GM12878 (cell line): ENCODE measurements around the gene VAV2. TPM values are rescaled to one million over a fixed set of nuclear protein-coding genes. Genes with fewer than 3 reads are reported as not detected.

Experiments used
- ATAC-seq: fragments of 200-7000 bp; cut with Tn5 transposase; 3 replicates; pipeline ENCODE4 v1.9.1; 2020; ENCODE audit warnings: mild to moderate bottlenecking, moderate library complexity
- BruUV-seq: library from RNA; stranded (reverse); fragments of 400-500 nt; replicated peaks from 2 replicates; lab custom pipeline; 2021; lab: Mats Ljungman, UMichigan
- CTCF ChIA-PET: fragments of 300-600 bp; sonication (Branson Sonifier 250); formaldehyde crosslinking; extraction: SDS; loops from one replicate; lab custom pipeline; 2021; ENCODE audit warnings: inconsistent platforms; lab: Yijun Ruan, JAX
- POLR2A ChIA-PET: fragments of 350-600 bp; formaldehyde crosslinking; extraction: SDS; loops from one replicate; lab custom pipeline; 2021; ENCODE audit warnings: inconsistent platforms; lab: Charles Lee
- RAD21 ChIA-PET: fragments of 300-600 bp; sonication (Branson Sonifier 250); formaldehyde crosslinking; loops from one replicate; lab custom pipeline; 2023; ENCODE audit warnings: antibody characterized with exemption; ENCODE audit not compliant: unreplicated experiment; lab: Charles Lee
- SMC1A ChIA-PET: fragments of 300-600 bp; sonication (Branson Sonifier 250); formaldehyde crosslinking; loops from one replicate; lab custom pipeline; 2023; ENCODE audit not compliant: unreplicated experiment, uncharacterized antibody; lab: Charles Lee
- DNase-seq: peaks from one replicate; pipeline ENCODE4 v3.0.0-alpha.2; 2011; ENCODE audit warnings: low read depth, low spot score
- FAIRE-seq: peaks from 3 replicates; lab custom pipeline; 2011; peaks lifted over from hg19 to GRCh38; lab: Jason Lieb, UNC
- H2AFZ ChIP-seq: 2 replicates; pipeline ENCODE4 v1.6.0; 2011; ENCODE audit warnings: low read depth, low read length, control low read depth; ENCODE audit not compliant: control insufficient read depth
- H3K27ac ChIP-seq: 2 replicates; pipeline ENCODE4 v1.5.1; 2011; ENCODE audit warnings: control low read depth; ENCODE audit not compliant: control insufficient read depth, insufficient read depth
- H3K27me3 ChIP-seq, 2 experiments: replicated peaks in 1 of 2; 2 replicates each; pipeline versions ENCODE4 v1.6.0 to v1.6.1; 2011; ENCODE audit warnings: low read length in 1 of 2; ENCODE audit not compliant: control insufficient read depth in 2 of 2, insufficient read depth in 2 of 2
- H3K36me3 ChIP-seq, 2 experiments: 2 replicates each; pipeline ENCODE4 v1.5.1; 2011; ENCODE audit warnings: low read length in 1 of 2; ENCODE audit not compliant: control insufficient read depth in 2 of 2, insufficient read depth in 2 of 2
- H3K4me1 ChIP-seq: 2 replicates; pipeline ENCODE4 v1.6.1; 2011; ENCODE audit warnings: mild to moderate bottlenecking, low read length, moderate library complexity, mixed read lengths; ENCODE audit not compliant: control insufficient read depth, insufficient read depth
- H3K4me2 ChIP-seq: 2 replicates; pipeline ENCODE4 v1.6.0; 2011; ENCODE audit warnings: control low read depth; ENCODE audit not compliant: control insufficient read depth, insufficient read depth
- H3K4me3 ChIP-seq: fragments of 200-600 bp; sonication (generic); 2 replicates; pipeline ENCODE4 v1.5.1; 2016
- H3K79me2 ChIP-seq: 2 replicates; pipeline ENCODE4 v1.6.0; 2011; ENCODE audit warnings: low read length; ENCODE audit not compliant: control insufficient read depth, insufficient read depth
- H3K9ac ChIP-seq: 2 replicates; pipeline ENCODE4 v1.8.0; 2011; ENCODE audit warnings: low read length, control low read depth, mixed read lengths; ENCODE audit not compliant: control insufficient read depth, insufficient read depth
- H3K9me3 ChIP-seq: replicated peaks from 3 replicates; pipeline ENCODE4 v1.5.1; 2011; ENCODE audit warnings: mild to moderate bottlenecking, low read length; ENCODE audit not compliant: control insufficient read depth, insufficient read depth
- H4K20me1 ChIP-seq: 2 replicates; pipeline ENCODE4 v1.6.0; 2011; ENCODE audit not compliant: control insufficient read depth, insufficient read depth
- ATF7 ChIP-seq: fragments of 450-650 bp; IDR thresholded peaks from 2 replicates; pipeline ENCODE4 v1.6.1; 2016; ENCODE audit warnings: low read depth, mild to moderate bottlenecking
- FOS ChIP-seq: IDR thresholded peaks from 3 replicates; pipeline ENCODE4 v1.6.1; 2011; ENCODE audit warnings: borderline replicate concordance; ENCODE audit not compliant: insufficient read length; ENCODE audit errors: extremely low read depth
- MTA2 ChIP-seq: fragments of 450-650 bp; IDR thresholded peaks from 2 replicates; pipeline ENCODE4 v1.6.1; 2016; ENCODE audit warnings: low read depth, mild to moderate bottlenecking, moderate library complexity
- MYB ChIP-seq: fragments of 150-350 bp; IDR thresholded peaks from 2 replicates; pipeline ENCODE4 v1.6.1; 2014; ENCODE audit warnings: mild to moderate bottlenecking, low read depth, low read length, borderline replicate concordance
- RCOR1 ChIP-seq: conservative IDR thresholded peaks from 2 replicates; pipeline ENCODE4 v1.6.1; 2012; ENCODE audit warnings: low read depth, low read length, improper control_type of control experiment
- SPI1 ChIP-seq: IDR thresholded peaks from 2 replicates; pipeline ENCODE4 v1.6.1; 2011; ENCODE audit warnings: low read depth, mild to moderate bottlenecking, low read length, moderate library complexity, borderline replicate concordance; ENCODE audit not compliant: insufficient read depth
- STAT3 ChIP-seq: IDR thresholded peaks from 2 replicates; pipeline ENCODE4 v1.6.1; 2011; ENCODE audit warnings: low read depth, low read length, improper control_type of control experiment
- TARDBP ChIP-seq: IDR thresholded peaks from 2 replicates; pipeline ENCODE4 v1.6.1; 2016; ENCODE audit warnings: borderline replicate concordance
- ZNF207 ChIP-seq: fragments of 450-650 bp; IDR thresholded peaks from 2 replicates; pipeline ENCODE4 v1.6.1; 2014; ENCODE audit warnings: antibody characterized with exemption, mild to moderate bottlenecking, borderline replicate concordance
- WGBS: methylation state at CpG from one replicate; pipeline ENCODE4 v1.1.6; 2016; ENCODE audit warnings: low lambda C conversion rate; ENCODE audit not compliant: insufficient replicate concordance, insufficient coverage; ENCODE audit errors: missing lambda C conversion rate; 5-methylcytosine and 5-hydroxymethylcytosine counted together
- in situ Hi-C: fragments of 300-500 bp; cut with MboI; formaldehyde crosslinking; loops from 9 replicates; pipeline ENCODE4 v1.14.3; 2018; ENCODE audit warnings: mixed read lengths
- intact Hi-C: fragments of 100-400 bp; cut with micrococcal nuclease; formaldehyde crosslinking; loops from one replicate; pipeline ENCODE4 v1.14.2; 2022; ENCODE audit not compliant: unreplicated experiment
- polyA plus RNA-seq, 11 experiments: library from polyadenylated mRNA; depleted of rRNA in 4 of 11; unstranded in 6 of 11; stranded (reverse) in 5 of 11; fragments of >200 nt; fragmentation: Nextera tagmentation in 4 of 11; fragmentation: Illumina TruSeq in 1 of 11; extraction: Ambion mirVana in 4 of 11; extraction: Trizol in 1 of 11; gene quantifications; 1 replicate in 1 of 11; 2 replicates in 10 of 11; pipeline versions ENCODE4 v1.2.1 to v1.2.3, GENCODE V29; 2011 to 2016; ENCODE audit warnings: inconsistent platforms in 2 of 11, missing spikeins in 2 of 11, low read depth in 1 of 11
- total RNA-seq, 4 experiments: library from RNA; depleted of rRNA in 3 of 4; stranded (reverse); fragments of >200 nt in 3 of 4; fragmentation: Illumina TruSeq in 1 of 4; extraction: Trizol in 1 of 4; gene quantifications; 2 replicates each; pipeline versions ENCODE4 v1.2.1 to v1.2.3, GENCODE V29; 2013 to 2021
- TF ChIP-seq, protein P1 (sequence below): fragments of 450-650 bp; IDR thresholded peaks from 2 replicates; pipeline ENCODE4 v1.6.1; 2017; ENCODE audit warnings: mild to moderate bottlenecking

VAV2 gene
- total and polyA plus RNA-seq, 10 of the 15 experiments (the other 5 are each of a cell fraction or from before 2014, with no cell fraction given) = 0.13 to 43.9 (median 16.9) TPM

DNA sequence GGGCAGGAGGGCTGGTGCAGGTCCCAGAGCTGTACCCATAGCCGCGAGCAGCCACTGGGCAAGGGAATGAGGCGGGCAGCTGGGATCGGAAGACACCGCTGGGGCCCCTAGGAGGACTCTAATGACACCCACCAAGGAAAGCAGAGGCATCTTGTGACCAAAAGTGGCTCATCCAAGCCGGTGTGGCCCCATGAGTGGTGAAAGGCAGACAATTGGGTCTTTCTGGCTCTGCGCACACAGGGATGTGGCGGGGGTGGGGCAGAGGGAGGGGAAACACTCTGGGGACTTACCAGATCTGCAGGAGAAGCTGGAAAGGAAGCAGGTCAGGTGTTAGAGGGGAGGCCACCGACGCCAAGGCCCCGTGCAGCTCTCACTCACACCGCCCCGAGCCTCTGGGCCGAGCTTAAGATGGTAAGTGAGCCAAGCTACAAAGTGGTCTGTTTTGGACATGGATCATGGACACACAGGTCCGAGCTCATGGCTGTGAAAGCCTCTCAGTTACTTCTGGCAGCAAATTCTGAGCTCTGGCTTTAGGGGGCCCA is 211.6 kb downstream of the VAV2 start:
- FAIRE-seq = no peak
- Histone ChIP-seq H3K9me3 (no peaks in the 10 kb centered on the region; the same call in 2 of the 3 replicates), H4K20me1 (no peaks in the 10 kb centered on the region), H3K36me3 (peaks cover 7 to 33% of the 10 kb centered on the region in 2 experiments; a peak in 3 of 4 replicates), H3K4me3 (no peak overlapping the region), H3K27me3 (no peaks in the 10 kb centered on the region), H3K4me2 (no peak overlapping the region), H2AFZ (no peak overlapping the region), H3K4me1 (peaks cover 6% of the 10 kb centered on the region), H3K79me2 (no peaks in the 10 kb centered on the region), H3K9ac (no peak overlapping the region), H3K27ac (no peak overlapping the region)
- ChIA-PET POLR2A (interaction anchor here (3.2 kb wide), 1 partner anchor 213 kb away, joined by 16 read pairs; no protein-coding TSS in a partner anchor), SMC1A (interaction anchor here (3.2 kb wide), 1 partner anchor 214 kb away, joined by 53 read pairs; no protein-coding TSS in a partner anchor), CTCF (interaction anchor here (0.6 to 6.8 kb wide), 9 partner anchors 9 to 259 kb away, joined by 3 to 177 read pairs (median 3); no protein-coding TSS in a partner anchor), RAD21 (interaction anchor here (1.2 to 3.3 kb wide), 3 partner anchors 155 to 214 kb away, joined by 3 to 76 read pairs (median 3); no protein-coding TSS in a partner anchor)
- no peak for DNase-seq
- TF ChIP-seq ZNF207 (no peak), TARDBP (no peak), STAT3 (no peak), RCOR1 (no peak), MTA2 (no peak), FOS (no peak), MYB (no peak), ATF7 (no peak), SPI1 (no peak)
- TF ChIP-seq, protein P1, sequence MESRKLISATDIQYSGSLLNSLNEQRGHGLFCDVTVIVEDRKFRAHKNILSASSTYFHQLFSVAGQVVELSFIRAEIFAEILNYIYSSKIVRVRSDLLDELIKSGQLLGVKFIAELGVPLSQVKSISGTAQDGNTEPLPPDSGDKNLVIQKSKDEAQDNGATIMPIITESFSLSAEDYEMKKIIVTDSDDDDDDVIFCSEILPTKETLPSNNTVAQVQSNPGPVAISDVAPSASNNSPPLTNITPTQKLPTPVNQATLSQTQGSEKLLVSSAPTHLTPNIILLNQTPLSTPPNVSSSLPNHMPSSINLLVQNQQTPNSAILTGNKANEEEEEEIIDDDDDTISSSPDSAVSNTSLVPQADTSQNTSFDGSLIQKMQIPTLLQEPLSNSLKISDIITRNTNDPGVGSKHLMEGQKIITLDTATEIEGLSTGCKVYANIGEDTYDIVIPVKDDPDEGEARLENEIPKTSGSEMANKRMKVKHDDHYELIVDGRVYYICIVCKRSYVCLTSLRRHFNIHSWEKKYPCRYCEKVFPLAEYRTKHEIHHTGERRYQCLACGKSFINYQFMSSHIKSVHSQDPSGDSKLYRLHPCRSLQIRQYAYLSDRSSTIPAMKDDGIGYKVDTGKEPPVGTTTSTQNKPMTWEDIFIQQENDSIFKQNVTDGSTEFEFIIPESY = no peak
- ATAC-seq = no peak
- intact Hi-C loops (no loop called here), in situ Hi-C loops (no loop called here)
- 95% methylated on average over 15 of the region's 15 CpGs for WGBS
- BruUV-seq = no TSS peak
